Stimulated activated CD4-positive, alpha-beta T cell treated with anti-CD3 and anti-CD28 coated beads, Interleukin-1b, Interleukin-23, amount 100 ng/mL, for 4 hours (primary cell): ENCODE measurements around the gene BOD1L2.

Experiments used
- DNase-seq, 2 donors: peaks; one replicate each; pipeline ENCODE4 v3.0.0-alpha.2; 2020; ENCODE audit warnings: low read depth in 2 of 2

BOD1L2 gene

GRCh38 chr18:57150081-57150480 lies 3.2 kb downstream of the BOD1L2 start:
- DNase-seq, result no peak

- no peak for DNase-seq
Measured at GRCh38 chr18:57150828-57151227, 3.9 kb downstream of the BOD1L2 start.

- DNase-seq, result no peak
Measured at GRCh38 chr18:57154191-57154830, 7.4 kb downstream of the BOD1L2 start.

- DNase-seq, result no peak
Measured at GRCh38 chr18:57164401-57164800, 17.5 kb downstream of the BOD1L2 start.

- DNase-seq, result no peak
Measured at GRCh38 chr18:57167617-57168308, 20.9 kb downstream of the BOD1L2 start.

- no peak for DNase-seq
Measured at GRCh38 chr18:57171026-57171425, 24.1 kb downstream of the BOD1L2 start.

- DNase-seq, result no peak
Measured at GRCh38 chr18:57175532-57175931, 28.6 kb downstream of the BOD1L2 start.

GRCh38 chr18:57185434-57185833 lies 38.5 kb downstream of the BOD1L2 start:
- DNase-seq, result no peak

GRCh38 chr18:57188851-57189557 lies 42.1 kb downstream of the BOD1L2 start:
- DNase-seq, result no peak

- no peak for DNase-seq
Measured at GRCh38 chr18:57190026-57190425, 43.1 kb downstream of the BOD1L2 start.

GRCh38 chr18:57194070-57194469 lies 47.2 kb downstream of the BOD1L2 start:
- no peak for DNase-seq

- no peak for DNase-seq
Measured at GRCh38 chr18:57194622-57195021, 47.7 kb downstream of the BOD1L2 start.

- no peak for DNase-seq
Measured at GRCh38 chr18:57195341-57195740, 48.5 kb downstream of the BOD1L2 start.

- no peak for DNase-seq
Measured at GRCh38 chr18:57197261-57197660, 50.4 kb downstream of the BOD1L2 start.

GRCh38 chr18:57198073-57198472 lies 51.2 kb downstream of the BOD1L2 start:
- DNase-seq, result no peak
